ENCODE results near the gene TUBG1.

DNA sequence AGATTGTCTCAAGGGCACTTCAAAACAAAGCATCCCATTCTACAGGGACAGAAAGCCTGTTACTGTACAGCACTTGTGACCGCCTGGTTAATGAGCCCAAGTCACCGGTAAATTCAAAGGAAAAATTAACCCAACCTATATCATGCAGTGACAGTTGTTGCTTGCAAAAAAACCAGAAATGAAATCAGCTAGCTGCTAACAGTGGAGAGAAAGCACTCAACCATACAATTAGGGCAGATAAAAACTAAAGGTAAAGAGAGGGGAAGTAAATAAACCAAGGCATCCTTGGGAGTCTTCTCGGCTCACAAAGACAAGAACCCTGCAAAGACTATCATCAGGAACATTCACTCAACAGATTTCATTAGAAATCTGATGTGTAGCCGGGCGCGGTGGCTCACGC, 6.2 kb upstream of the TUBG1 start:
- TF ChIP-seq CREB5 (CRISPR knock-in tag; IDR thresholded peaks at IDR 0.05; ENCODE audit: low read depth): no peak
- TF ChIP-seq, protein P1, sequence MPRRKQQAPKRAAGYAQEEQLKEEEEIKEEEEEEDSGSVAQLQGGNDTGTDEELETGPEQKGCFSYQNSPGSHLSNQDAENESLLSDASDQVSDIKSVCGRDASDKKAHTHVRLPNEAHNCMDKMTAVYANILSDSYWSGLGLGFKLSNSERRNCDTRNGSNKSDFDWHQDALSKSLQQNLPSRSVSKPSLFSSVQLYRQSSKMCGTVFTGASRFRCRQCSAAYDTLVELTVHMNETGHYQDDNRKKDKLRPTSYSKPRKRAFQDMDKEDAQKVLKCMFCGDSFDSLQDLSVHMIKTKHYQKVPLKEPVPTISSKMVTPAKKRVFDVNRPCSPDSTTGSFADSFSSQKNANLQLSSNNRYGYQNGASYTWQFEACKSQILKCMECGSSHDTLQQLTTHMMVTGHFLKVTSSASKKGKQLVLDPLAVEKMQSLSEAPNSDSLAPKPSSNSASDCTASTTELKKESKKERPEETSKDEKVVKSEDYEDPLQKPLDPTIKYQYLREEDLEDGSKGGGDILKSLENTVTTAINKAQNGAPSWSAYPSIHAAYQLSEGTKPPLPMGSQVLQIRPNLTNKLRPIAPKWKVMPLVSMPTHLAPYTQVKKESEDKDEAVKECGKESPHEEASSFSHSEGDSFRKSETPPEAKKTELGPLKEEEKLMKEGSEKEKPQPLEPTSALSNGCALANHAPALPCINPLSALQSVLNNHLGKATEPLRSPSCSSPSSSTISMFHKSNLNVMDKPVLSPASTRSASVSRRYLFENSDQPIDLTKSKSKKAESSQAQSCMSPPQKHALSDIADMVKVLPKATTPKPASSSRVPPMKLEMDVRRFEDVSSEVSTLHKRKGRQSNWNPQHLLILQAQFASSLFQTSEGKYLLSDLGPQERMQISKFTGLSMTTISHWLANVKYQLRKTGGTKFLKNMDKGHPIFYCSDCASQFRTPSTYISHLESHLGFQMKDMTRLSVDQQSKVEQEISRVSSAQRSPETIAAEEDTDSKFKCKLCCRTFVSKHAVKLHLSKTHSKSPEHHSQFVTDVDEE (CRISPR knock-in tag; IDR thresholded peaks at IDR 0.05): no peak
- TF ChIP-seq ZNF70 (CRISPR knock-in tag; IDR thresholded peaks at IDR 0.05): no peak
- no peak for TF ChIP-seq ZNF565 (CRISPR knock-in tag; conservative IDR thresholded peaks at IDR 0.05; ENCODE audit: low read depth)
- no peak for TF ChIP-seq PATZ1 (CRISPR knock-in tag; IDR thresholded peaks at IDR 0.05; ENCODE audit: borderline replicate concordance)

Data from SK-N-SH treated with all-trans-retinoic acid at 6 μM for 48 hours (cell line).